A549 (cell line): Measurements from ENCODE around the gene THBS1. TPM values are rescaled to one million over a fixed set of nuclear protein-coding genes. Genes with fewer than 3 reads are reported as not detected.

Experiments used
- ATAC-seq, 2 experiments: fragments of 200-7000 bp in 1 of 2; fragments of >200 bp in 1 of 2; cut with Nextera tagmentation in 1 of 2; cut with Tn5 transposase in 1 of 2; 3 replicates each; pipeline versions ENCODE4 v1.8.0 to v1.9.1; 2018 to 2020; ENCODE audit warnings: mild to moderate bottlenecking in 1 of 2, moderate library complexity in 1 of 2
- CTCF ChIA-PET: fragments of 300-600 bp; sonication (Branson Sonifier 250); formaldehyde crosslinking; extraction: SDS; loops from one replicate; lab custom pipeline; 2021; ENCODE audit warnings: antibody characterized with exemption, inconsistent platforms; lab: Yijun Ruan, JAX
- POLR2A ChIA-PET: fragments of 350-600 bp; formaldehyde crosslinking; extraction: SDS; loops from one replicate; lab custom pipeline; 2021; ENCODE audit warnings: antibody characterized with exemption, inconsistent platforms; lab: Yijun Ruan, JAX
- DNase-seq, 2 experiments: peaks; one replicate each; pipeline versions ENCODE4 v3.0.0 to v3.0.0-alpha.2; 2011 to 2016; ENCODE audit warnings: low read depth in 1 of 2, low spot score in 1 of 2
- FAIRE-seq: peaks from 2 replicates; lab custom pipeline; 2011; peaks lifted over from hg19 to GRCh38; lab: Jason Lieb, UNC
- H3K27ac ChIP-seq, 2 experiments: fragments of >200 bp; sonication (Bioruptor Twin); formaldehyde crosslinking; 3 replicates each; pipeline ENCODE4 v1.5.1; 2016 to 2017
- H3K4me1 ChIP-seq: fragments of >200 bp; sonication (Bioruptor Twin); formaldehyde crosslinking; 3 replicates; pipeline ENCODE4 v1.6.1; 2016
- H3K4me2 ChIP-seq: fragments of >200 bp; sonication (Bioruptor Twin); formaldehyde crosslinking; 3 replicates; pipeline ENCODE4 v1.6.1; 2016
- H3K4me3 ChIP-seq: fragments of >200 bp; sonication (Bioruptor Twin); formaldehyde crosslinking; 3 replicates; pipeline ENCODE4 v1.5.1; 2016
- H3K9me3 ChIP-seq: fragments of >200 bp; sonication (Bioruptor Twin); formaldehyde crosslinking; 3 replicates; pipeline ENCODE4 v1.6.1; 2016
- BHLHE40 ChIP-seq: IDR thresholded peaks from 2 replicates; pipeline ENCODE4 v1.6.1; 2012; ENCODE audit warnings: low read depth, low read length, inconsistent platforms
- CBX8 ChIP-seq: fragments of 200-600 bp; sonication (generic); IDR thresholded peaks from 2 replicates; pipeline ENCODE4 v1.6.1; 2016
- CEBPB ChIP-seq, 2 experiments: fragments of >200 bp in 1 of 2; sonication (Bioruptor Twin) in 1 of 2; formaldehyde crosslinking in 1 of 2; IDR thresholded peaks; 2 replicates each; pipeline ENCODE4 v1.6.1; 2012 to 2016
- EHF ChIP-seq: fragments of 250-450 bp; sonication (Bioruptor Pico); IDR thresholded peaks from 2 replicates; pipeline ENCODE4 v1.5.0; 2020; ENCODE audit warnings: mild to moderate bottlenecking
- EP300 ChIP-seq, 2 experiments: fragments of >200 bp; sonication (Bioruptor Twin); formaldehyde crosslinking; IDR thresholded peaks; 2 replicates in 1 of 2; 3 replicates in 1 of 2; pipeline ENCODE4 v1.6.1; 2016 to 2017
- FOSB ChIP-seq: fragments of 250-450 bp; sonication (Bioruptor Pico); IDR thresholded peaks from 2 replicates; pipeline ENCODE4 v1.5.0; 2020; ENCODE audit warnings: mild to moderate bottlenecking, moderate library complexity
- FOSL2 ChIP-seq, 2 experiments: fragments of 450-650 bp in 1 of 2; fragments of >200 bp in 1 of 2; sonication (Bioruptor Twin) in 1 of 2; formaldehyde crosslinking; IDR thresholded peaks; 2 replicates each; pipeline versions ENCODE4 v1.5.0 to v1.6.1; 2016 to 2020; ENCODE audit warnings: mild to moderate bottlenecking in 1 of 2, moderate library complexity in 1 of 2
- FOXS1 ChIP-seq: fragments of 250-450 bp; sonication (Bioruptor Pico); IDR thresholded peaks from 2 replicates; pipeline ENCODE4 v1.5.0; 2020; ENCODE audit warnings: mild to moderate bottlenecking, moderate library complexity
- GATA3 ChIP-seq: IDR thresholded peaks from 2 replicates; pipeline ENCODE4 v1.6.1; 2012; ENCODE audit warnings: borderline replicate concordance
- HDAC2 ChIP-seq: fragments of 200-600 bp; sonication (generic); IDR thresholded peaks from 2 replicates; pipeline ENCODE4 v1.6.1; 2016
- HES2 ChIP-seq: fragments of >200 bp; sonication (Bioruptor Twin); formaldehyde crosslinking; IDR thresholded peaks from 2 replicates; pipeline ENCODE4 v1.6.1; 2016
- HEYL ChIP-seq: fragments of 250-450 bp; sonication (Bioruptor Pico); IDR thresholded peaks from 2 replicates; pipeline ENCODE4 v1.8.0; 2021; ENCODE audit warnings: mild to moderate bottlenecking, moderate library complexity
- HOXB13 ChIP-seq: fragments of 250-450 bp; sonication (Bioruptor Pico); IDR thresholded peaks from 2 replicates; pipeline ENCODE4 v1.5.0; 2020; ENCODE audit warnings: low read depth, mild to moderate bottlenecking, moderate library complexity
- JUNB ChIP-seq: fragments of >200 bp; sonication (Bioruptor Twin); formaldehyde crosslinking; IDR thresholded peaks from 2 replicates; pipeline ENCODE4 v1.6.1; 2016
- MAX ChIP-seq: IDR thresholded peaks from 2 replicates; pipeline ENCODE4 v1.6.1; 2012
- MAZ ChIP-seq: fragments of 150-350 bp; IDR thresholded peaks from 2 replicates; pipeline ENCODE4 v1.6.1; 2014; ENCODE audit warnings: antibody characterized with exemption, low read depth, low read length, borderline replicate concordance
- PHF8 ChIP-seq: fragments of 200-600 bp; sonication (generic); IDR thresholded peaks from 2 replicates; pipeline ENCODE4 v1.6.1; 2016; ENCODE audit warnings: low read depth, mild to moderate bottlenecking, antibody characterized with exemption, moderate library complexity, borderline replicate concordance
- RAD21 ChIP-seq, 2 experiments: fragments of >200 bp in 1 of 2; sonication (Bioruptor Twin) in 1 of 2; formaldehyde crosslinking in 1 of 2; IDR thresholded peaks in 1 of 2; conservative IDR thresholded peaks in 1 of 2; 2 replicates in 1 of 2; 3 replicates in 1 of 2; pipeline ENCODE4 v1.6.1; 2012 to 2018; ENCODE audit warnings: inconsistent platforms in 1 of 2
- REST ChIP-seq: fragments of 200-600 bp; sonication (generic); IDR thresholded peaks from 2 replicates; pipeline ENCODE4 v1.6.1; 2016; ENCODE audit warnings: antibody characterized with exemption, mild to moderate bottlenecking, moderate library complexity
- RFX5 ChIP-seq: fragments of 450-650 bp; IDR thresholded peaks from 2 replicates; pipeline ENCODE4 v1.7.1; 2014; ENCODE audit warnings: antibody characterized with exemption, mild to moderate bottlenecking, moderate library complexity
- TFCP2L1 ChIP-seq: fragments of 250-450 bp; sonication (Bioruptor Pico); IDR thresholded peaks from 2 replicates; pipeline ENCODE4 v1.5.0; 2021; ENCODE audit warnings: mild to moderate bottlenecking
- ZSCAN20 ChIP-seq: fragments of 250-450 bp; sonication (Bioruptor Pico); IDR thresholded peaks from 2 replicates; pipeline ENCODE4 v1.8.0; 2022; ENCODE audit warnings: mild to moderate bottlenecking, moderate library complexity
- WGBS: methylation state at CpG from one replicate; pipeline ENCODE4 v1.1.6; 2017; ENCODE audit errors: missing lambda C conversion rate; 5-methylcytosine and 5-hydroxymethylcytosine counted together
- polyA plus RNA-seq, 4 experiments: library from polyadenylated mRNA; depleted of rRNA in 3 of 4; stranded (reverse); fragments of >200 nt; fragmentation: RNase III in 1 of 4; extraction: RNeasy Plus Mini Kit Qiagen cat#74134 plus additional on column Dnase treatment in 1 of 4; gene quantifications; 2 replicates in 3 of 4; 3 replicates in 1 of 4; pipeline ENCODE4 v1.2.3, GENCODE V29; 2011 to 2017

The THBS1 gene
- polyA plus RNA-seq, 2 of the 4 experiments (the other 2 are of a cell fraction) = 46.8 to 54.9 TPM

GRCh38 chr15:39591141-39591895, 10.4 kb downstream of the THBS1 start:
- no peak for FAIRE-seq
- CTCF ChIA-PET = interaction anchor here (1.0 to 1.5 kb wide), 2 partner anchors 9 to 11 kb away, joined by 3 to 6 read pairs; partner anchors contain the start of gene THBS1
- TF ChIP-seq PHF8 (no peak), MAX (no peak)

GRCh38 chr15:39591896-39592315, 11.0 kb downstream of the THBS1 start:
- DNase-seq (no peak), ATAC-seq (no peak), FAIRE-seq (no peak)
- Histone ChIP-seq H3K27ac (no peak overlapping the region), H3K4me3 (no peak overlapping the region), H3K4me1 (peaks cover 32% of the 10 kb centered on the region), H3K9me3 (no peaks in the 10 kb centered on the region), H3K4me2 (no peak overlapping the region)
- ChIA-PET CTCF (interaction anchor here (1.0 to 1.5 kb wide), 2 partner anchors 10 to 11 kb away, joined by 3 to 6 read pairs; partner anchors contain the start of gene THBS1), POLR2A (no interaction called here)
- TF ChIP-seq BHLHE40 (no peak), FOXS1 (CRISPR knock-in tag) (no peak), RAD21 (conservative IDR thresholded peaks at IDR 0.05 in 1 of 2, IDR thresholded peaks at IDR 0.05 in 1 of 2) (no peak), HOXB13 (CRISPR knock-in tag) (no peak), CEBPB (IDR thresholded peaks at IDR 0.05) (no peak), TFCP2L1 (CRISPR knock-in tag) (no peak)
- WGBS = 94% methylated on average over 2 of the region's 2 CpGs

More at GRCh38 chr15:39591141-39591895, 10.4 kb downstream of the THBS1 start:
- H3K4me3 ChIP-seq = no peak overlapping the region
- WGBS = 95% methylated on average over 11 of the region's 11 CpGs
- no peaks in the 10 kb centered on the region for H3K9me3 ChIP-seq
- DNase-seq = no peak
- H3K4me2 ChIP-seq = no peak overlapping the region
- ATAC-seq = no peak
- POLR2A ChIA-PET = no interaction called here
- peaks cover 26% of the 10 kb centered on the region for H3K4me1 ChIP-seq
- no peak overlapping the region for H3K27ac ChIP-seq

- Histone ChIP-seq H3K4me1 (peaks cover 33% of the 10 kb centered on the region), H3K9me3 (no peaks in the 10 kb centered on the region), H3K27ac (no peak overlapping the region), H3K4me2 (no peak overlapping the region), H3K4me3 (no peak overlapping the region)
- ChIA-PET CTCF (interaction anchor here (1.5 kb wide), 1 partner anchor 12 kb away, joined by 6 read pairs; the partner anchor contains the start of gene THBS1), POLR2A (no interaction called here)
- ATAC-seq (no peak), FAIRE-seq (no peak), DNase-seq (no peak)
- TF ChIP-seq EHF (CRISPR knock-in tag) (no peak), REST (no peak), JUNB (no peak)
- 84% methylated on average over 6 of the region's 6 CpGs for WGBS
Measured at GRCh38 chr15:39592500-39592899, 11.6 kb downstream of the THBS1 start.

GRCh38 chr15:39593071-39593655, 12.3 kb downstream of the THBS1 start:
- TF ChIP-seq RFX5 (no peak), GATA3 (no peak), HEYL (no peak), HDAC2 (no peak), FOSL2 (IDR thresholded peaks at IDR 0.05) (no peak), FOSL2 (CRISPR knock-in tag; IDR thresholded peaks at IDR 0.05) (no peak), HES2 (no peak), EP300 (IDR thresholded peaks at IDR 0.05) (no peak), ZSCAN20 (CRISPR knock-in tag) (no peak), MAZ (no peak), CBX8 (no peak), FOSB (CRISPR knock-in tag) (no peak)
- TF ChIP-seq, all 56 proteins: peak for 0
- FAIRE-seq = no peak
- POLR2A ChIA-PET = no interaction called here
- H3K4me3 ChIP-seq = no peak overlapping the region
- no peak for DNase-seq
- no peak overlapping the region for H3K27ac ChIP-seq
- H3K4me2 ChIP-seq = no peak overlapping the region
- no peaks in the 10 kb centered on the region for H3K9me3 ChIP-seq
- H3K4me1 ChIP-seq = peaks cover 34% of the 10 kb centered on the region
- 92% methylated on average over 12 of the region's 15 CpGs for WGBS
- CTCF ChIA-PET = interaction anchor here (1.2 kb wide), 1 partner anchor 13 kb away, joined by 4 read pairs; no protein-coding TSS in a partner anchor
- ATAC-seq = 0 out of 6 replicates have a peak, but pooled peaks of 1 of the 2 experiments have one; percentile 5
